GM19351 (cell line): ENCODE measurements around the gene PIAS1.
A peak's percentile ranks its signal among the peaks of the same experiment; 100 is the strongest.
"Not testable (repeated sequence)": the region's sequence is repeated elsewhere in the genome, so short reads cannot be mapped to it uniquely, and the experiment has no call there.

Source experiments
- ATAC-seq: cut with Tn5 transposase; IDR thresholded peaks from one replicate; pipeline ENCODE4 v1.9.1; 2021; ENCODE audit warnings: mild to moderate bottlenecking, moderate library complexity; ENCODE audit not compliant: unreplicated experiment

PIAS1 gene

DNA sequence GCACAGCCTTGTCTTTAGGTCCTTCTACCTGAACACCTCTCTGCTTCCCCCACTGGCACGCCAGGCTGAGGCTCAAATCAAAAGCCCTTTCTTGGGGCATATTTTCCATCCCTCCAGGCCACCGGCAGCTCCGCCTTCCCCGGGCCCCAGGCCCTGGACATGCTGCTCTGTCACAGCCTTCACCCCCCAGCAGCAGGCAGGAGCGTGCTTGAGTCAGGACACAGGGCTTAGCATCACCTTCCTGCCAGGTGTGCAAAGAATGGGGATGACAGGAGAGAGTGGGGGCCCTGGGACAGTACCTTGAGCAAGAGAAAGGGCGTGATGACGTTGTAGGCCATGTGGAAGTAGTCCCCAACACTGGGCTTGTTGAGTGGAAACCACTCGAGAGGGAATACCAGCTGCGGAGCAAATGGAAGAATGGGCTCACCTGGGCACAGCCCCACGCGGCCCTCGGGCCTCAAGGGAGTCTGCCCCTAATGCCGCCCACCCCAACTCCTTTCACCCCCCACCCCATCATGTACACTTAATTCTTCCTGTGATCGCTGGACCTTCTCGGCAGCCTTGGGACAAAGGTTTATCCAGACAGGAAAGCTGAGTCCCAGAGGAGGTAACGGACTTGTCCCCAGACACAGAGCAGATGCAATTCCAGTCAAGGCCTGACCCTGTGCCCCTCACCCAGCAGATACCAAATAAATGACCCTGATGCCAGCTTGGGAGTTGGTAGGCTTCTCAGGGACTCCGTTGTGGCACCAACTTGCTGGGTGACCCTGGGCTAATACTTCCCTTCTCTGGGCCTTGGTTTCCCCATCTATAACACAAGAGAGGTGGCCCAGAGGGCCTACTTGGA, 160.1 kb downstream of the PIAS1 start:
- no peak for ATAC-seq

DNA sequence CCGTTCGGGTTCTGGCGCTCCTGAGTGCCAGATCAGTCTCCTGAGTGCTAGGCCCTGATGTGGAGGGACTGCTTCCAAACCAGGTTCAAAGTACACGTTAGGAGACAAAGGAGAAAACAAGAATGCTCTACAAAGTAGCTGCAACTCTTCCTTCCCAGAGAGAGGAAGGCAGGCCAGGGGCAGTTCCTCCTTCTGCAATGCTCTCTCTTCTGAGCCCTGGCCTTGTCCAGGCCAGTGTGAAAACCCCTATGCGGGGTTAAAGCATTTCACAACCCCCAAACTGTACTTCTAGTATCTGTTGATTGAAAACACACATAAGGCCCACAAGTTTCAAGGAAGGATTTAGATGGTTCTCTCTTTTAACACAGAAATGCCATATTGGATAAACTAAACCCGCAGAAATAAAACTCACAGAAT, 160.7 kb downstream of the PIAS1 start:
- ATAC-seq = no peak

DNA sequence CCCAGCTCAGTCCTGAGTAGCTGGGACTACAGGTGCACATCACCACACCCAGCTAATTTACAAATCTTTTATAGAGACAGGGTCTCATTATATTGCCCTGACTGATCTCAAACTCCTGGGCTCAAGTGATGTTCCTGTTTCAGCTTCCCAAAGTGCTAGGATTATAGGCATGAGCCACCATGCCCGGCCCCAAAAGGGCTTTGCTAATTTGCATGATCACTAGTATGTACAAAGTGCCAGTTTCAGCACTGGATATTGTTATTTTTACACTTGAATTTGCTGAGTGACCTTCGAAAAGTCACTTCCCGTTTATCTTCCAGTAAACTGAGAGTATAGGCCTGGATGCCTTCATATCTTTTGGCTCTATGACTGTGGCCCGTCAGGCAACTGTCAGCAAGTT, 163.2 kb downstream of the PIAS1 start:
- ATAC-seq = no peak

DNA sequence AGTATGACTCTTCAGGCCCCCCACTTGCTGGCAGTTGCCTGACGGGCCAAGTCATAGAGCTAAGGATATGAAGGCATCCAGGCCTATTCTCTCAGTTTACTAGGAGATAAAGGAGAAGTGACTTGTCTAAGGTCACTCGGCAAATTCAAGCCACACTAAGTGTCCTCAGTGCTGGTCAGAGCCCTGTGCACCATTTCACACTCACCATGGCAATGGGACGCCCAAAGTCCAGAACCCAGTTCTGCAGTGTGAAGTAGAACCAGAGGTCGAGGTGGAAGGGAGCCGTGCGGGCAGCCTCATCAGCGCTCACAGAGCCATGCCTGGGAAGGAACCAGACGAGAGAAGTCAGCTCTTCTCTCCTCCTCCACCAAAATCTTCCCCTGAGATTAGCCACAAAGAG, 164.2 kb downstream of the PIAS1 start:
- ATAC-seq = no peak

DNA sequence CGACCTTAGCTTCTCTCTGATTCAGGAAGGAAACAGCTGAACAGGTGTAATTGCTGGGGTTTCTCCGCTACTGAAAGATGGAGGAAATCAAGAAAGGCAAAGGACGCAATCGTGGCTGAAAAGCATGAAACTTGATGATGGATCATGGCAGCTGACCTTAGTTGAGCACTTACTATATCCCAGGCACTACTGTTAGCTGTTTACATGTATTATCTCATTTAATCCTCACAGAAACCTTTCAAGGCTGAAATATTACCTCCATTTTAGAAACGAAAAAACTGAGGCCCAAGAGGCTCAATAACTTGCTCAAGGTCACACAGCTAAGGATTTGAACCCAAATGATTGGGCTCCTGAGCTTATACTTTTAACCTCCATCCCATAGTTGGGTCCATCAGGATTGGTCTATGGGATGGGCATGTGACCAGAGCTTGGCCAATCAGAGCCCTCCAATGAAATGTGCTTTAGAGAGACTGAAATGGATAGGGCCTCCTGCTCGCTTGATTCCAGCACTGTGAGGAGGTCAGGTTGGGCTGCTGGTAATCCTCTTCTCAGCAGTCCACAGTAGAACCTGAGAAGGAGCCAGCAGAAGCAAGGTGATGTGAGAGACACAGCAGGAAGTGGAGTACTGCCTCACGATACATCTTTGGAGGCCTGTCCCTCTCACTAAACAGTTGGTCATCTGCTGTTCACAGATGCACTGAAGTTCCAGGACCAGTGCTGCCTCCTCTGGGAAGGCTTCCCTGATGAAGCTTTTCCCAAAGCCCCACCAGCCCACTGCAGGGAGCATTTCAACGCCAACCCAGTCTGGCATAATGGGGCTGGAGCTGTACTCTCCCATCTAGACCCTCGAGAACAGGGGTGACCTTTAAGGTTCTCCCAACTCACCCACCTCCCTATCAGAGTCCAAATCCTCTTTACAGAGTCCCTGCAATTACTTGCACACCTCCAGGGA, 165.0 kb downstream of the PIAS1 start:
- no peak for ATAC-seq

DNA sequence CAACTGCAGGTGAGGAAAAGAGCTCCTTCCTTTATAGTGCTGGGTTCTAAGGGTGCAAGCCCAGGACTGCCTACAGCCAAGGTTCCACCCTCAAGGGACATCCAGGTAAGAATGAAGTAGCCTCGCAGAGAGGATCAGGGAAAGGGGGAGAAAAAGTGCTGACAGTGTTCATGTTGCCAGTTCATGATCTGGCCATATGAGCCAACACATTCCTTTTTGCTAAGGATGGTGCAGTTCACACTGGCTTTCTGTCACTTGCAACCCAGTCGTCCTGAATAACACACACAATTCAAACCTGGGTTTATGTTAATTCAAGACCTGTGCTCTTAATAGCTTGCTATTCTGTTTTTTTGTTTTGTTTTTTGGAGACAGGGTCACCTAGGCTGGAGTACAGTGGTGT, 166.4 kb downstream of the PIAS1 start:
- ATAC-seq = no peak

DNA sequence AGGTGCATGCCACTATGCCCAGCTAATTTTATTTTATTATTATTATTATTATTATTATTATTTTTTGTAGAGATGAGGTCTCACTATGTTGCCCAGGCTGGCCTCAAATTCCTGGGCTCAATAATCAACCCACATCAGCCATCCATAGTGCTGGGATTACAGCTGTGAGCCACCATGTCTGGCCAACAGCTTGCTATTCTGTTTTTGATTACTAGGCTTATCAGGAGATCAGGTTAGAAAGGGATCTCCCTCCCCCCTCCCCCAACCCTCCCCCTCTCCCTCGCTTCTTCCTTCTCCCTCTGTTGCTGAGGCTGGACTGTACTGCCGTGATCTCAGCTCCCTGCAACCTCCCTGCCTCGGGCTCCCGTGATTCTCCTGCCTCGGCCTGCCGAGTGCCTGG, 166.9 kb downstream of the PIAS1 start:
- ATAC-seq = no peak

DNA sequence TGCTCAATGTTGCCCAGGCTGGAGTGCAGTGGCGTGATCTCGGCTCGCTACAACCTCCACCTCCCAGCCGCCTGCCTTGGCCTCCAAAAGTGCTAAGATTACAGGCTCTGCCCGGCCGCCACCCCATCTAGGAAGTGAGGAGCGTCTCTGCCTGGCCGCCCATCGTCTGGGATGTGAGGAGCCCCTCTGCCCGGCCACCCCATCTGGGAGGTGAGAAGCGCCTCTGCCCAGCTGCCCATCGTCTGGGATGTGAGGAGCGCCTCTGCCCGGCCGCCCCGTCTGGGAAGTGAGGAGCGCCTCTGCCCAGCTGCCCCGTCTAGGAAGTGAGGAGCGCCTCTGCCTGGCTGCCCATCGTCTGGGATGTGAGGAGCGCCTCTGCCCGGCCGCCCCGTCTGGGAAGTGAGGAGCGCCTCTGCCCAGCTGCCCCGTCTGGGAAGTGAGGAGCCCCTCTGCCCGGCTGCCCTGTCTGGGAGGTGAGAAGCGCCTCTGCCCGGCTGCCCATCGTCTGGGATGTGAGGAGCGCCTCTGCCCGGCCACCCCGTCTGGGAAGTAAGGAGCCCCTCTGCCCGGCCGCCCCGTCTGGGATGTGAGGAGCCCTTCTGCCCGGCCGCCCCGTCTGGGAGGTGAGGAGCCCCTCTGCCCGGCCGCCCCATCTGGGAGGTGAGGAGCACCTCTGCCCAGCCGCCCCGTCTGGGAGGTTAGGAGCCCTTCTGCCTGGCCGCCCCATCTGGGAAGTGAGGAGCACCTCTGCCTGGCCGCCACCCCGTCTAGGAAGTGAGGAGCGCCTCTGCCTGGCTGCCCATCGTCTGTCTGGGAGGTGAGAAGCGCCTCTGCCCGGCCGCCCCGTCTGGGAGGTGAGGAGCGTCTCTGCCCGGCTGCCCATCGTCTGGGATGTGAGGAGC, 167.7 kb downstream of the PIAS1 start:
- ATAC-seq = not testable (repeated sequence)

DNA sequence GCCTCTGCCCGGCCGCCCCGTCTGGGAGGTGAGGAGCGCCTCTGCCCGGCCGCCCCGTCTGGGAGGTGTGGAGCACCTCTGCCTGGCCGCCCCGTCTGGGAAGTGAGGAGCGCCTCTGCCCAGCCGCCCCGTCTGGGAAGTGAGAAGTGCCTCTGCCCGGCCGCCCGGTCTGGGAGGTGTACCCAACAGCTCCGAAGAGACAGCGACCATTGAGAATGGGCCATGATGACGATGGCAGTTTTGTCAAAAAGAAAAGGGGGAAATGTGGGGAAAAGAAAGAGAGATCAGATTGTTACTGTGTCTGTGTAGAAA, 168.3 kb downstream of the PIAS1 start:
- ATAC-seq = not testable (repeated sequence)

DNA sequence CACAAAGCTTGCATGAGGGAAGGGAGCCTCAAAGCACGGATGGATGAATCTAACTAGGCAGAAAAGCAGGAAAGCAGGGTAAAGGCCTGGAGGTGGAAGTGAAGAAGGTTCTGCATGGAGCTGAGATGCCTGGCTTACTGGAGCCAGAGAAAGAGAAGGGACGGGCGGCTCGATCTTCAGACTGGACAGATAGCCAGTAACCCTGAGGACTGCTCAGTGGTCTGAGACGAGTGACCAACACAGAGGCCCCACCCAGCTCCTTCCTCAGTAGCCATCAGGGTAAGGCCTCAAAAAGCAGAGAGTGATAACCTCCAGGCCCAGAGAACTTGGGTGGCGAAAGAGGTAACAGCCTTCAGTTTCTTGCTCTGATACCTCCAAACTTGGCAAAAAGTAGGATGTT, 169.1 kb downstream of the PIAS1 start:
- no peak for ATAC-seq

DNA sequence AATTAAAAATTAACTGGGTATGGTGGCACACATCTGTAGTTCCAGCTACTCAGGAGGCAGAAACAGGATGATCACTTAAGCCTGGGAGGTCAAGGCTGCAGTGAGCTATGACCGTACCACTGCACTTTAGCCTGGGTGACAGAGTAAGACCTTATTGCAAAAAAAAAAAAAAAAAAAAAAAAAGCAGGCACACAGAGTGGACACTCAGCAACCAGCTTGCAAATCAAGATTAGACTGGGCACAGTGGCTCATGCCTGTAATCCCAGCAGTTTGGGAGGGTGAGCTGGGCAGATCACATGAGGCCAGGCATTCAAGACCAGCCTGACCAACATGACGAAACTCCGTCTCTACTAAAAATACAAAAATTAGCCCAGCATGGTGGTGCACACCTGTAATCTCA, 170.0 kb downstream of the PIAS1 start:
- ATAC-seq = no peak

DNA sequence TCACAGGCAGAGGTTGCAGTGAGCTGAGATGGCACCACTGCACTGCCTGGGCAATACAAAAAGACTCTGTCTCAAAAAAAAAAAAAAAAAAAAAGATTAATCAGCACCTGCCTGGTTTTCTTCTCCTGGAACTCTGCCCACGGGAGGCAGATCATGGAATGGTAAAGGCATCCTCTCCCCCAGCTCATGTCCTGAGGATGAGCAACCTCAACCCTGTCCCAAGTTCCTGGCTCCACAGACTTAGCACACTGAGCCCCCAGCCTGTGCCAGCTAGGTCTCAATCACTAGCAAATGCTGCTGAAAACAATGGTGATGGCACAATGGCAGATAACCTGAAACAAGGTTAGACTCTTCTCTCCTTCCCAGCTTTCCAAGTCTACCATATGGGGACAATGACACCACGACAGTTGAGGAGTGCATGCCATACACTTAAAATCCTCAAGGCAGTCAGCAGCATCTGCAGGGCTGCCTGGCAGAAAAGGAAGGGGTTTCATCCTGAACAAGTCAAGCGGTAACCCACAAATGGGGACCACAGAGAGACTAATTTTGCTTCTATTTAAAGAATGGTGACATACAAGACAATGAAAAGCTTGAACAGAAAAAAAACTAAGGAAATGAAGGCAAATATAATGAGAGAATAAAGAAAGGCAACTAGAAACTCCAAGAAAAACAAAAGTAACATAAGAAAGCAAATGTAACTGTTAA, 170.6 kb downstream of the PIAS1 start:
- ATAC-seq = no peak

DNA sequence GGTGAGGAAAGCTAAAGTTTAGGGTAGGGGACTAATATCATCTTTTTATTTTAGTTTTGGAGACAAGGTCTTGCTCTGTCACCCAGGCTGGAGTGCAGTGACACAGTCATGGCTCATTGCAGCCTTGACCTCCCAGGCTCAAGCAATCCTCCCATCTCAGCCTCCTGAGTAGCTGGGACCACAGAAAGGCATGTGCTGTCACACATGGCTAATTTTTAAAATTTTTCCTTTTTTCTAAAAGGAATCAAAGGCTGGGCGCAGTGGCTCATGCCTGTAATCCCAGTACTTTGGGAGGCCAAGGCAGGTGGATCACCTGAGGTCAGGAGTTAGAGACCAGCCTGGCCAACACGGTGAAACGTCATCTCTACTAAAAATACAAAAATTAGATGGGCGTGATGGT, 171.3 kb downstream of the PIAS1 start:
- ATAC-seq = not testable (repeated sequence)

DNA sequence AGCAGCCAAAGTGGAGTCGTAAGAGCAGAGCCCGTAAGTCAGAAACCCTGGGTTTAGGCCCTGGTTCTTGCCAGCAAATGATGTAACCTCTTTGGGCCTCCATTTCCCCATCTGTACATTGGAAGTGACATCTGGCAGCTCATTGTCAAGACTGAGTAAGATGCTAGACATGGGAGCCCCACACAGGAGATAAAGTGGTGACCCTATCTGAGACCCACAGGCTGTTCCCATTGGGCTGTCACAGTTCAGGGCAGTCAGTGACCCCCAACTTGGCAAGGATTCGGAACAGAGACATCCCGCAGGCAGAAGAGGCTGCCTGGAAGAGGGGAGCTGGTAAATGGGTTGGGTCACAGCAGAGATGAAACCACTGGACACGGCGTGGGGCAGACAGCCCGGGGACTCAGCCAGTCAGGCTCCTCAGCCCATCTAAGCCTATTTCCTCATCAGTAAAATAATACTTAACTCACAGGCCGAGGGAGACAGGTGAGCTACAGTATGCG, 173.6 kb downstream of the PIAS1 start:
- ATAC-seq = no peak

DNA sequence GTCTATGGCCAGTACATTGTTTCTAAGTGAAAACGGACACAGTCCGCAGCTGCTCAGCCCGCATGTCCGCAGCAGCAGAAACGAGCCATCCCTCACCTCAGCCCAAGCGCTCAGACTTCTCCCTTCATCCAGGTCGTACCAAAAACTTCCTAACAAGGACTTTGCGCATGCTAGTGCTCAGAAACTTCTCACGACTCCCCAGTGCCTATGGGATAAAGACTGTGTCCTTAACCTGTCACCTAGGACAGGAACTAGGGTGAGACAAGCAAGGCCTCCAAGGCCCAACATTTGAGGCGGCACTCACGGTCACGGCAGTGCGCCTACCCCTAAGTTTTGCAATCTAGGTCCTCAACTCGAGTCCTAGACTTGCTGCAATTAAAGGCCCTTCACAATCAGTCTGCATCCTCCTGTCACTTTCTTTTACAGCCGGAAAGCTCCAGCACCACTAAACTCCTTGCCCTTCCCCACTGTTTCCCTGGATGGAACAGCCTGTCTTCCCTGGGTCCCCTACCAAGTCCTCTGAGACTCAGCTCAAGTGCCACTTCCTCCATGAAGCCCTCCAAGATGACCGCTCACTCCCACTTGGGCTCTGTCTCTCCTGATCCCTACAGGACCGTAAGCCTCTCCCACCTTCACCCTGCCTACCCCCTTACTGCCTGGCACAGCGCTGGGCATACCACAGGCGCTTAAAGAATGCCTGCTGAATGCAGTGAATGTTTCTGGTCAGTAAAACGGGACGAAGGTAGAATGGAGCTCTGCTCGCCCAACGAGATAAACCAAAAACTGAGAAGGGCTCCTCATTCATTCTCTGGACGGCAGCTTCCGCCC, 174.2 kb downstream of the PIAS1 start:
- ATAC-seq = no peak

DNA sequence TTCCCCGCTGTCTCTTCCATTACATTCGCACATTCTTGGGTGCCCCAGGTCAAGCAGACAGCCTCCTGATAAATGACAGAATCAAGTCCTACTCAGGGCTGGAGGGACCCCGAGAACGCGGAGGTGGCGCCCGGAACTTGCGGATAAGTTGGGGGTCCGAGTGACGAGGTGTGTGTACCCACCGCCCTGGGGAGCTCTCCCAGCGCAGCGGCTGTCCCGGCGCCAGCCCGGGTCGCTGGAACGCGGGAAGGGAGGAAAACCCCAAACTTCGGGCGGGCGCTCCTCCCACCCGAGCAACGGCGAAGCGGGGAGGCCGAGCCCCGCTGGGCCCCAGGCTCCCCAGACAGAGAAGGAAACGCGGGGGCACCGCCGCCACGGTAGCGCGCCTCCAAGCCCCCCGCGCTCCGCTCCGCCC, 174.9 kb downstream of the PIAS1 start:
- peak; percentile 9 for ATAC-seq

DNA sequence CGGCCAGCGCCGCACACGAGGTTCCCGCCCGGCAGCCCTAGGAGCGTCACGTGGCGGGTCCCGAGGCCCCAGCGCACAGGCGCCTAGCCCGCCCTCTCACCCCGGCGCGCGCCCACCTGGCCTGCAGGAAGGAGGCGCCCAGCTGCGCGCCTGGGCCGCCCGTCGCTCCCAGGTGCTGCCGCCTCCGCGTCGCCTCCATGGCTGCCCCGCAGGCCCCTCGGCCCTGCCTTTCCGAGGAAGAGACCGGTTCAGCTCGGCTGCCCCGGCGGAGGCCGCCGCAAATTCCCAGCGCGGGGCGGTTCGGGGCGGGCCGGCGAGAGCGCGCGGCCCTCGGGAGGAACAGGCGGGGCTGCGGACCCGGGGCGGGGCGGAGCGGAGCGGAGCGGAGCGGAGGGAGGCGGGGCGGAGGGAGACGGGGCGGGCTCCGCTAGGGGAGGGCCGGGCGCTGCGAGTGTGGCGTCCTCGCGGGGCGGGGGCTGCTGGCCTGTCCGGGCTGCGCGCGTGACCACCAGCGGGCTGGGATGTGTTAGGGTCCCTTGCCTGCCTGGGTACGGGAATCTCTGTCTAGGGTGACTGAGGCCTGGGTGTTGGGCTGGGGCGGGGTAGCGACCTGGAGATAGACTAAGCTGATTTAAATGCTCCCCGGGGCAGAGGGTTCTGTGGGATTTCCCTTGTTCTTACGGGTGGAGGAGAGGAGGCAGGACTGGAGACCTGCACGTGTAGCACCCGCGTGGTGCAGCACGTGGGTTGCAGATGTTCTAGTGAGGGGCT, 175.5 kb downstream of the PIAS1 start, which contains the start of gene CLN6:
Gene CLN6, minus strand, starts transcription at position 343 of the 771 bp plus-strand sequence. Its CDS starts 144 bp downstream, at position 199.
- peak; percentile 74 for ATAC-seq
